Activated CD4-positive, alpha-beta T cell treated with anti-CD3 and anti-CD28 coated beads for 4 hours (primary cell): ENCODE data around the gene CABP4.
"Not testable (repeated sequence)": the region's sequence is repeated elsewhere in the genome, so short reads cannot be mapped to it uniquely, and the experiment has no call there.

ENCODE experiments used
- DNase-seq, 2 donors: peaks; one replicate each; pipeline ENCODE4 v3.0.0-alpha.2; 2020

Gene CABP4

DNA sequence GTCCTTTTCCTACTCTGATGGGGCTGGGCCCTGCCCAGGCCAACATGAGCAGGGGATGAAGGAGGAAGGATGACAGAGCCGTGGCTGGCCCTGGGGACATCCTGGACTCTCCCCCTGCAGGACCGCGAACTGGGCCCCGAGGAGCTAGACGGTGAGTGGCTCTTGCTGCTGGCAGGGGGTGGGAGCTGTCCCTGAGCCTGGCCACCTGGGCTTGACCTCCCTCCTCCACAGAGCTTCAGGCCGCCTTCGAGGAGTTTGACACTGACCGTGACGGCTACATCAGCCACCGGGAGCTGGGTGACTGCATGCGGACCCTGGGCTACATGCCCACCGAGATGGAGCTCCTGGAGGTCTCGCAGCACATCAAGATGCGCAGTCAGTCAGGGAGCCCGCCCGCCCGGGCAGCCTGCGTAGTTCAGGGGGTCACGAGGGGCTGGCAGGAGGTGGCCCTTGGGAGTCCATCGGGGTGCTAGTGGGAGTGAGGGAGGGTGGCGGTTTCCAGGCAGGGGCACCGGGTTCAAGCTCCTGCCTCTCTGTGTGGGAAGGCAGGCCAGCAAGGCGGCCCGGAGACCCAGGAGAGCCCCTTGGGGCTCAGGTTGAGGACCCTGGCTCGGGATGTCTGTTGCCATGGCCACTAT is 1.0 kb downstream of the CABP4 start:
- no peak for DNase-seq

DNA sequence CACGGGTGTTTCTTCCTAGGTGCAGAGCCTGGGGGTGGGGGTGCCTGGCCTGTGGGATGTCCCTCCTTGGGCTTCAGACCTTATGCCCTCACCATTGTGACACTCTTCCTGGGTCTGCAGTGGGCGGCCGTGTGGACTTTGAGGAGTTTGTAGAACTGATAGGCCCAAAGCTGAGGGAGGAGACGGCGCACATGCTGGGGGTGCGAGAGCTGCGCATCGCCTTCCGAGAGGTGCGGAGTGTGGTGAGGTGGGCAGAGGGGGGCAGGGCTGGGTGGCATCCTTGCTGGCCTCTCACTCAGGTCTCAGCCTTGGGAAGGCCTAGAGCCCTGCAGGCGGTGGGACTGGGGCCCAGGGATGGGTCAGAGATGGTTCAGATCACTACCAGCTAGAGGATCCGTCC is 2.3 kb downstream of the CABP4 start:
- DNase-seq, result no peak

DNA sequence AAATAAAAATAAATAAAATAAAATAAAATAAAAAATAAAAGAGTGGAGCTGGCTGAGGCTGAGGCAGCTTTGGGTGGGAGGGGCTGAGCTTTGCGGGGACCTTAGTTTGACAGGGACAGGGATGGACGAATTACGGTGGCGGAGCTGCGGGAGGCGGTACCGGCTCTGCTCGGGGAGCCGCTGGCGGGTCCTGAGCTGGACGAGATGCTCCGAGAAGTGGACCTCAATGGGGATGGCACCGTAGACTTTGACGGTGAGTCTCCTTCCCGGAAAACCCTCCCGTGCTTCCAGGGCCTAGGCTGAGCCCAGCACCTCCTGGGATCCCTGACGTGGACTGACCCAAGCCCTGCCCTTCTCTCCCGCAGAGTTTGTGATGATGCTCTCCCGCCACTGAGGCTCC is 3.1 kb downstream of the CABP4 start:
- DNase-seq, result no peak

GRCh38 chr11:67463186-67463585 is 8.0 kb downstream of the CABP4 start:
- DNase-seq, result no peak

GRCh38 chr11:67463680-67464410 is 8.7 kb downstream of the CABP4 start:
- no peak for DNase-seq

DNA sequence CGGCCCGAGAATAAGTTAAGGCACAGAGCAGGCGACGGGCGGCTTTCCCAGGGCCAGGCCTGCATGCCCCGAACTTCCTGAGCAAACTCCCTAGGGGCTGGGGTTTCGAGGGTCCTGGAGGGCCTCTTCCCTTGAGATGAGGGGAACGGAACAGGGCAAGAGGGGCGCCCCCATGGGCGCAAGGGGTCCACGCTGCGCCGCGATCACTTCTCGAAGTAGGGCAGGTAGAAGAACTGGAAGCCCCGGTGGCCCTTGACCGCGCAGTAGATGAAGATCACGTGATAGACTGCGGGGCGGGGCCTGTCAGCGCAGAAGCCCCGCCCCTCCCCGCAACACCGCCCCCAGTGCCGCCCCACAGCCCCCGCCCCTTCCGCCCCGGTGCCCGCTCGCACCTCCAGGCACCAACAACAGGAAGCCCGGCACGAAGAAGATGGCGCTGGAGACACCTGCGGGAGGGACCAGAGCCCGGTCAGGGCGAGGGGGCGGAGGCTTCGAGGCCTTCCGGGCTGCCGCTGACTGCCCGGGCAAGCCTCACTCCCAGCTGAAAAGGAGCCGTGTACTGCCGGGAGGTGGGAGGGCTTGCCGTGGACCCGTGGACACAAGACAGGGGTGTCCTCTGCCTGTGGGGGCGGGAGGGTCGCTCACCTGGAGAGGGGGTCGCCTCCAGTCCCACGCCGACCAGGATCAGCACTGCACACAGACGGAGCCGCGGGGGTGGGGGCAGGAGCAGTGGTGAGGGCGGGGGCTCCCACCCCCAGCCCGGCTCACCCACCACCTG is 9.4 kb downstream of the CABP4 start:
- DNase-seq, result peak; percentile 86 to 92

GRCh38 chr11:67465189-67465510 is 10.0 kb downstream of the CABP4 start:
- DNase-seq, result no peak

- not testable (repeated sequence) for DNase-seq
Observed at GRCh38 chr11:67465530-67465929, 10.4 kb downstream of the CABP4 start.

- DNase-seq, result no peak
Observed at GRCh38 chr11:67466367-67466766, 11.2 kb downstream of the CABP4 start.

GRCh38 chr11:67466962-67467771 is 12.0 kb downstream of the CABP4 start:
- no peak for DNase-seq

DNA sequence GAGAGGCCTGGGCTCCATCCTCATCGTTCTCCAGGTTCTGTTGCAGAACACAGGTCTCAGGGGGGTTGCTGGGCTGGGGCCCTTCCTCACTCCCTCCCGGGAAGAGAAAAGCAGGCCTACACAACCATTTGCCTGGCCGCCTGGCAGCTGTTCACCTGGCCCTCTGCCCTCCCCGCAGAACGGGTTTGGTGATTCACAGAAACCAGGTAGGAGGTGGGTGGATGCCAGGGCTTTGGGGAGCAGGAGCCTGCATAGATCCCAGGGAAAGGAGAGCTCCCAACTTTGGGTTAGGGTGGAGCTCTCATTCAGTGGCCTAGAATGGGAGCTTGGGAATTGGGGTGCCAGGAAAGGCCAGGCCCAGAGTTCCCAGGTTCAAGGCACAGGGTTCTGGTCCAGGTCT is 12.9 kb downstream of the CABP4 start:
- peak in 1 of 2 donors; percentile 36 for DNase-seq

- DNase-seq, result no peak
Observed at GRCh38 chr11:67468456-67468758, 13.3 kb downstream of the CABP4 start.

GRCh38 chr11:67468759-67469507 is 13.8 kb downstream of the CABP4 start, which contains the start of gene TMEM134:
Gene TMEM134, minus strand, starts transcription at chr11:67469251. Its CDS starts 59 bp downstream, at chr11:67469192.
- peak; percentile 90 to 94 for DNase-seq

- no peak for DNase-seq
Observed at GRCh38 chr11:67469508-67469811, 14.3 kb downstream of the CABP4 start.

GRCh38 chr11:67470337-67471002 is 15.3 kb downstream of the CABP4 start:
- DNase-seq, result no peak

DNA sequence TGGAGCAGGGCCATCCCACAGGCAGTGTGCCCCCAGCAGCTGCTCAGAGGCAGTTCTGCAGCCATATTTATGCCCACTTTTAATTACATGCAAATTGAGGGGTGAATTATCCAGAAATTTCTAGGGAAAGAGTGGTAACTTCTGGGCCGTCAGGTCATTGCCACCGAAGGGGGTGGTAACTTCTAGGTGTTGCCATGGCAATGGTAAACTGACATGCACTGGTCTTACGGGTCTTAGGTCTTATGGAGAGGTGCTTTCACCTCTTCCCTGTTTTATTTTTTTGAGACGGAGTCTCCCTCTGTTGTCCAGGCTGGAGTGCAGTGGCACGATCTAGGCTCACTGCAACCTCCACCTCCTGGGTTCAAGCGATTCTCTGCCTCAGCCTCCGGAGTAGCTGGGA is 17.7 kb downstream of the CABP4 start:
- no peak for DNase-seq

- DNase-seq, result not testable (repeated sequence)
Observed at GRCh38 chr11:67476692-67477091, 21.5 kb downstream of the CABP4 start.

- DNase-seq, result not testable (repeated sequence)
Observed at GRCh38 chr11:67477344-67478050, 22.3 kb downstream of the CABP4 start.

DNA sequence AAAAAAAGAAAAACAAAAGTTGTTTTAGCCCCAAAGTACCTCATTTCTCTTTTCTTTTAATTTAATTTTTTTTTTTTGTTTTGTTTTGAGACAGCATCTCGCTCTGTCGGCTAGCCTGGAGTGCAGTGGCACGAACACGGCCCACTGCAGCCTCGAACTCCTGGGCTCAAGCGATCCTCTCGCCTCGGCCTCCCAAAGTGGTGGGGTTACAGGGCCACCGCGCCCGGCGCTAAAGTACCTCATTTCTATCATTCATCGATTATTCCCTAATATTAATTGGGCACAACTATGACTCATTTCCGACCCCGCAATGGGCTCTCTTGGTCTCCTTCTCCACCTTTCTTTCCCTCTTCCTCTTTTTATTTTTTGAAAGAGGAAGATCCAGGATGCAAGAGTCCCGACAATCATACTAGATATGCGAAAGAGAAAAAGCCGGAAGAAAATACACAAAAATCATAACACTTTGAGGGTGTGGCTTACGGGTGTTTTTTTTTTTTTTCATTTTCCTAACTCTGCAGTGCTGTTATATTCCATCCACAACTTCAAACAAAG is 27.2 kb downstream of the CABP4 start:
- no peak for DNase-seq

GRCh38 chr11:67482827-67483798 is 28.0 kb downstream of the CABP4 start, which contains the start of gene AIP:
Gene AIP, plus strand, starts transcription at chr11:67483026. Its CDS starts 133 bp downstream, at chr11:67483159.
- DNase-seq, result peak; percentile 94 to 96
